ENCODE results near the gene SLC27A4.

The SLC27A4 gene

DNA sequence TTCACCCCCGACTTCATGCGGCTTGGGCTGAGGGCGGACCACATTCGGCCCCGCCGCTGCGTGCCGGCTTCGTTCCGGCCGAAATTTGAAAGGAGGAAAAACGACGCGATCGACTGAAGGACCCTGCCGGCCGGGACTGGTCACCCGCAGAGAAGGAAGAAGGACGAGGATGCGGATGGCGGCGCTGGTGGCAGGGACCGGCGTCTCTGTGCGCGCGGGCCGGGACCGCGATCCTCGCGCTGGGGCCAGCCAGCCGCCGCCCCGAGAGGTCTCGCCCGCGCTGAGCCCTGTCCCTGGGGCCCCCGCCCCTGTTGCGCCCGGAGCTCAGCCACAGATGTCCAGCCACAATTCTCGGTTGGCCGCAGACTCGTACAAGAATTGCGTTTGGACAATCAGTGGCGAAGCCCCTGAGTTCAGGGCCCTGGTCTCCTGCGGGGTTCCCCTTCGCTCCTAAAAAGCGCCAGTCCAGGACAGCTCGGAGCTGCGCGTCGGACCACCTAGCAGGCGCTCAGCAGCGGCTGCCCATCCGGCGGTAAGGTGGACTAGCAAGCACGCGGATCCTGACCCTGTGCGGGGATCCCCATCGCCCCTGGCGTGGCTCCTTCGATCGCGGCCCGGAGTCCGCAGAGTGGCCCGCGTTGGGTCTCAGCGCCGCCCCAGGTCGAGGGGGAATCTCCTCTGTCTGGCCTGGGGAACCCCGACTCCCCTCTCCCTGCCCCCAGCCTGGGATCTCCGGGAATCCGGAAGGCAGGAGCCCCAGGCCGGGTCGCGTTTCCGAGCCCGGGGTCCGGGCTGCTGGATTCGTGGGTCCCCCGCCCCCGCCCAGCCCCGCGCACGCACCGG, 52.2 kb downstream of the SLC27A4 start:
- DNase-seq, result no peak

DNA sequence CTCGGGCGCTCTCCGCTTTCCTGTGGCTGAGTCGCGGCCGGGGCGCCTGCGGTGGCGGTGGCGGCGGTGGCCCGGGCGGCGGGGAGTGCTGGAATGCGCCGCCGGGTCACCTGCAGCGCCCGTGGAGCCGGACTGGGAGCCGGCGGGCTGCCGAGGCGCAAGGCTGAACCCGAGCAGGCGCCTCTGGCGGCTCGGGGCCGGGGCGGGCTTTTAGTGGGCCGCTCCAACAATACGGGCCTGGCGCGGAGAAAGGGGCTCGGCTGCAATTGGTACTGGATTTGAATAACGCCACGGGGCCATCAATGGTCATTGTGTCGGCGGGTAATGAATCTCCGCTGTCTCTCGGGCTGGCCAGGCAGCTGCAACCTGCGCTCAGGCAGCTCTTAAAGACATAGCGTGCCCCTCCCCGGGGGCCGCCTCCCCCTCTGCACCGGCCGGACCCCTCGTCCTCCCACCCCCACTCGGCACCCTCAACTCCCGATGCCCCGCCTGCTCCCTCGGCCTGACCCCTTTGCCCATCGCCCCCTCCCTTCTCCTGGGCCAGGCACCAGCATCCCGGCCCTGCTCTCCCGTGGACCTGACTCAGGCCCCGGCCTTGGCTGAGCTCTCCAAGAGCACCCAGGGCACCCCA, 52.9 kb downstream of the SLC27A4 start:
- no peak for DNase-seq

DNA sequence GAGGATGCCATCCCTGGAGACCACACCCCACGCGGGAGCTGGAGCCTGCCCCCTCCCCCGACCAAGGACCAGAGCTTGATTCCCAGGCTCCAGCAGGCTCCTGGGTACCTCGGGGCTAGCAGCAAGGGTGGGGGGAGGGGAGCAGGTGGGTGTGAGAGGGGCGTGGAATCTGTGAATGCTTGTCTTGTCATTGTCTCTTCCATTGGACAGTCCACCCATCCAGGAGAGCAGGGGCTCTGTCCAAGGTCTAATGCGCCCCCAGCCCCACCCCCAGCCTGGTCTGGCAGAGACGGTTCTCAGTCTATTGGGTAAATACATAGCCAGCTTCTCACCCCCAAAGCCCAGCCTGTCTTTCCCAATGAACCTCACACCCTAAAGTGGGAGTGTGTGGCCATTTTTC, 53.6 kb downstream of the SLC27A4 start:
- no peak for DNase-seq

DNA sequence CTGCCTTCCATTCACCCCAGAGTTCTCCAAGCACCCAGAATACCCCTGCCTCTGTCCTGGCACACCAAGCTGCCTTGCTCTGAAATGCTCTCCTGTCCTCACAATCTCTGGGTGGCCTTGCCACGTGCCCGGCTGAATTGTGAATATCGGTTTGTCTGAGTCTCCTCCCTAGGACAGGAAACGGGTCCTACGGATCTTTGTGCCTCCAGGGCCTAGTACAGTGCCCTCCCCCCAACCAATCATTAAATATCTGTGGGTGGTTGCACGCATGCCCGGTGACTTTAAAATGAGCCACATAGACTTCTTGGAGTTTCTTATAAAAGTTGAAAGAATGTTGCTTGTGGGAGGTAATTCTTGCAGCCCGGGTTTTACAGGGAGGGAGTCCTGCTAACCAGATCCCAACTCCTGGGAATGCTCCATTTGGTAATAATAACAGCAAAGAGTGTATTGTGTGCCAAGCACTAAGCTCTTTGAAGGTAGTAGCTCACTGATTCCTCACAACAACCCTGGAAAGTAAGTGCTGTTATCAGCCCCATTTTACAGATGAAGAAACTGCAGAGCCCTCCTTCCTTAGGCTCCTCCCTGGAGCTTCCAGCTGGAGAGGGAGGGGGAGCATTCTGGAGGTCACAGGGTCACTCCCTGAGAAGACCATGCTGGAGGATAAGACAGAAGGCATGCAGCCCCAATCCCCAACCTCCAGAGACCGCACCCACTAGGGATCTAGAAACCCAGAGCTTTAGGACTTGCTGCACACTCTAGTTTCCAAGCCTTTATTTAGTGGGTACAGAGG, 54.2 kb downstream of the SLC27A4 start:
- DNase-seq, result no peak

DNA sequence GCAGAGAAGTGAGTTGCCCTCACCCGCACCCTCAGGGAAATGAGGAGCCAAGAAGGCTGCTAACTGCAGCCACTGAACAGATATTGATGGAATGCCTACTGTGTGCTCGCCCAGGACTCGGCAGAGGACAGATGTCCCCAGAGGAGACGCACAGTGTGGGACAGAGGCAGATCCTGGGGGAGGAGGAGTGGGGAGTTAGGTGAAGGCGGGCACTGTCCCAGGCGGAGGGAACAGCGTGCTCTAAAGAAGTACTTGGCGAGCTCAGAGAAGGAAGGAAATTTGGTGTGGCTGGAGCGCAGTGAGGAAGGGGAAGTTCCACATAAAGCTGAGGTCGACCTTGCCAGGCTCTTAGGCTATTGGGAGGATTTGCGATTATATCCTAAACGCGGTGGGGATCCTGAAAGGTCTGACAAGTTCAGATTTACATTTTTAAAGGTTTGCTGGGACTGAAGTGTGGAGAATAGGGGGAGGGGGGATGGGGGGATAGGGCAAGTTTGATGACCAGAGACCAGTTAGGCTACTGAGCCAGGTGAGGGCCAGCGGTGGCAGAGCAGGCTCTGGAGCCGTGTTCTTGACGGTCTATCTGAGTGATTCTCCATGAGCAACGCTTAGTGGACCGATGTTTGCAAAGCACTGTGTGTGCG, 56.8 kb downstream of the SLC27A4 start:
- DNase-seq, result no peak

DNA sequence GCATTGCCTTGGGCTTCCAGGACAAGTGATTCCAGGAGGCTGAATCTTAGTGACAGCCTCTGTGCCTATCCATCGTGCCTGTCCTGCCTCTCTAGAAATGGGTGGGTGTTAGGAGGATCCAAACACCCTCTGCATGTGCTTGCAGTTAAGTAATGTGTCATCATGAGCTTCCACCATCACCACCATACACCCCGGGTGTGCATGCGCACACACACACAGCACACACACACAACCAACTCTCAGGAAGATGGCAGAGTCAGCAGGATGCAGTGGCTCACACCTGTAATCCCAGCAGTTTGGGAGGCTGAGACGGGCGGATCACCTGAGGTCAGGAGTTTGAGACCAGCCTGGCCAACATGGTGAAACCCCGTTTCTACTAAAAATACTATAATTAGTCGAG, 57.5 kb downstream of the SLC27A4 start:
- DNase-seq, result no peak

DNA sequence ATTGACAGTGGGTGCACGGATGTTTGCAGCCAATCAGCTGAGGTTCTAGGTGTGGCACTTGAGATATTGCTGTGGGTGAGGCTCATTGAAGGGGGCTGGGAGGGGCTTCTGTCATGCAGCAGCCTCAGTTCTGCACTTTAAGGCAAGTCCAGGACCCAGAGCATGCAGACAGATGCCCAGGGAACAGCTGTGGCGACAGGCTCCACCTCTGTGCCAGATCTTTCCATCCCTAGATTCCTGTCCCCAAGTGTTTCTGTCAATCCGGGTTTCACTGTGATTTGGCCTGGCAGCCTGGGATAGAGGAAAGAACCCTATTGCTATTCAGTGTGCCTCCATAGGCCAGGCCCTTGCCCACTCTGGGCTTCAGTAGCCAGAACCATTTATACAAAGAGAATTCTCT, 59.5 kb downstream of the SLC27A4 start:
- DNase-seq, result no peak

DNA sequence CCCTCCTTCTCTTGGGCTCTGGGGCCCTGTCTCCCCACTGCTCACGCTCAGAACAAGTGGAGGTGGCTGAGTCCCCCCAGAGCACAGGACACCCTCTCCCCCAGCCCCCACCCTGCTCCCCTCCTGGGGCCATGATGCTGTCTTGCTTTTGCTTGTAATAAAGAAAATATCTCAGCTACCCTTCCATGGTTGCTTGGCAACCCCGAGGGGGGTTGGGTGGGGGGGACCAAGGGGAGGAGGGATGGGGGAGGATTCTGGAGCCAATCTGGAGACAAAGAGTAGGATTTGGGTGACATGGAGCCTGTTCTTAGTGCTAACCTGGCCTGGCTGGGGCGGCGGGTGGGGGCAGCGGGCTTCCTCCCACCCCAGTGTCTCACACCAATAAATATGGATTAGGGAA, 64.2 kb downstream of the SLC27A4 start:
- no peak for DNase-seq

DNA sequence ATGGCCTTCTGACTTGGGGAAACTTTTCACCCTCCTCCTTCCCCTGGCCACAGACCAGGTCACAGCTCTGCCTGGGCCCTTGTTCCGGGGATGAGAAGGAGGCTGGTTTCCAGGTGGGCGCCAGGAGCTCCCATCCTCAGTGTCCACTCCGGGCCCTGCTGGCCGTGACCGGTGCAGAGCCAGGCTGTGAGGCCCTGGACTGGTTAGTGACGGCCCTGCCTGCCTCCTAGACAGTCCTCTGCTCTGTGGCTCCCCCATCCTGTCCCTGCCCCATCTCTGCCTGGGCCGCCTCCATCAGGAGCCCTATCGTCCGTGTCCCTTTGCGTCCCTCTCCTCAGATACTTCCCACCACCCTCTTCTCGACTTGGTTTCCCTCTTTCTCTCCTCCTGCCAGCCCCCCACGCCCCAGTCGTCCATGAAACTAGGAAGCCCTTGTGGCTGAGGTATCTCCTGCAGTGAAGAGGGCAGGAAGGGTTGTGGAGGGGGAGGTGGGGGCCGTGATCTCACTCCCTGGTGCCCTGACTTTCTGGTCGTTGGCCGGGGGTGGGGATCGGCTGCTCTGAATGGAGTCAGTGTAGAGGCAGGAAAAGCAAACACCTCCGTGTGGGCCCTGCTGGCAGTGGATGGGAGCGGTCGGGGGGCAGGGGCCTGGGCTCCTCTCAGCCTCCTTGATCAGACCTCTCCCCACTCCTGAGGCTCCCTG, 64.9 kb downstream of the SLC27A4 start:
- DNase-seq, result no peak

DNA sequence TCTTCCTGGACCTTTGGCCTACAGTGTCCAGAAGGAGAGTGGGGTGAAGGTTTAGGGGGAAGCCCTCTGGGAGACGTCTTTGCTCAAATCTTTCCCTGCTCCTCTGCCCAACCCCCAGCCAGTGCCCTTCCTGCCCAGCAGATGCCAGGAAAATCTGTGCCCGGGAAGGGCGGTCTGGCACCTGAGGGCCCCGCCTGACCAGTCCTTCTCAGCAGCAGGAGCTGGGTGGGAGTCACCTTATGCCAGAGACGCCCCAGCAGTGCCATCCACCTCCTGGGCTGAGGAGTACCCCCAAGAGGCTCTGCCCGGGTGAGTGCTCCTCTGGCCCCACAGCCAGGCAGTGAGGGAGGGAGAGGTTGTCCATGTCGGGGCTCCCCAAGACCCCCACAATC, 65.4 kb downstream of the SLC27A4 start:
- DNase-seq, result no peak

DNA sequence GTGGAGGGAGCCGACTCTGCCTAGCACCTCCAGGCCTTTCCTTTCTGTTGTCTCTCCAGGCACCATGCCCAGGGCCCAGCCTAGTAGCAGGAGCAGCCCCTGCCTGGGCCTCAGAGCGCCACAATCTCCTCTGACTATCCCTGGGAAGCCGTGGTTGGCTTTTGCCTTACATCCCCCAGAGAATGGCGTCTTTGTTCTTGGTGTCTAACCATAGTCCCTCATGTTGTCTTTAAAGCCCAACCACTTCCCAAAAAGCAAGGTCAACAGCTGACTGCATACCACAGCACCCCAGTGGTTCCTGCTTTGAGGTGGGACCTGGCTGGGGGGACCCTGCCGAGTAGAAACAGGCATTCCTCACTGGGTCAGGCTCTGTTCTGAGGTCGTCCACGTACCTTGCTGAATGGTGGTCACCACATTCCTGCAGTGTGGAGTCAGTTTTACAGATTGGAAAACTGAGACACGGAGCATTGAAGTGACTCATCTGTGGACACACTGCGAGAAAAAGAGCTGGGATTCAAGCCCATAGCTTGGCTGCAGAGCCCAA, 66.6 kb downstream of the SLC27A4 start:
- no peak for DNase-seq

DNA sequence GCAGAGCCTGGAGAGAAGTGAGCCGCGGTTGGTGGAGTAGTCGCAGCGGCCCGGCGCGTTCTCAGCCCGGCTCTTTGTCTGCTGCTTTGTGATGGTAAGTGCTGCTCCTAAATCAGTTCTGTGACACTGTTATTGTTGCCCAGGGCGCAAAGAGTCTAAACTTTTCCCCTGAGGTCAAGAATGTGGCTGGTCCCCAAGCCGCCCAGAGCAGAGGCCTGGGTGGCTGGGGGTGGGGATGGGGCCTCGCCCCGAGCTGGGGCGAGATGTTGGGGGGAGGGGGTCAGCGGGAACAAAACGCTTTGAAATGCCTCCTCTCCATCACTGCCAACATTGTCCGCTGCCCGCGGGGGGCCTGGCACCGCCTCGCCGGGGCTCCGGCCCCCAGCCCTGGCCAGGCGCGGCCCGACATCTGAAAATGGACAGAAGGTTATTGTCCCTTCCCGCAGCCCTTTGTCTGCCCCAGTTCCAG, 68.7 kb downstream of the SLC27A4 start:
- DNase-seq, result no peak

DNA sequence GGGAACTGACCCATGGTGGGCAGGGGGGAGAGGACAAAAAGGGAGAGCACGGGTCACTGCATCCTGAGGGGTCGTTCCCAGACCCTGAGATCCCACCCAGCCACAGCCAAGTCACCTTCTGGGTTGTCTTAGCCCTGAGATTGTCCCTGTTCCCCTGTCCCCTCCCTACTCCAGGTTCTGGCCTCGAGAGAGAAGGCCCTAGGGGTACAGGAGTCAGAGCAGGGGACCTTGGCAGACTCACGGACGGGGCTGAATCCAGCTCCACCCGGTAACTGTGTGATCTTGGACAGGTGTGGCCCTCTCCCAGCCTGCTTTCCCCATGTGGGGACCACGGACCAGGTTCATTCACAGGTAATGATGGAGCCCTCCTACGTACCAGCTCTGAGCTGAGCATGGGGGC, 69.1 kb downstream of the SLC27A4 start:
- no peak for DNase-seq

DNA sequence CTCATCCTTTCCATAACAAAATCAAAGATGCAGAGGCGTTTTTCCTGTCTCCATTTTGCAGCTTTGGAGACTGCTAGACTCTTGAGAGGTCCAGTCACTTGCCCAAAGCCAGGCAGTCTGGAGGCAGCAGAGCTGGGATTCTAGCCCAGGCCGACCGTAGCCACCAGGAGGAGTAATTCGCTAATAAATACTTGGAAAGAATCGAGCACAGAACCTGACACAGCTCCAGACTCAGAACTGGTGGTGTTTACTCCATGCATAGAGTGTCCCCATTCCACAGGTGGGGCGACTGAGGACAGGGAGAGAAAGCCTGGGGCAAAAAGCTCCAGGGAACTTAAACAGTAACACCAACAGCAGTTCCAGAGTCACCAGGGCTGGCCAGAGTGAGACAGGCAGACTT, 69.7 kb downstream of the SLC27A4 start:
- DNase-seq, result no peak

All from hematopoietic multipotent progenitor cell treated with erythropoietin and hydrocortisone succinate and interleukin-3 and kit ligand, for 8 days (in vitro differentiated cells).